KMS-11 (cell line): Measurements from ENCODE around the gene PLA2G4F.

Experiments used
- H2AFZ ChIP-seq: fragments of 200-600 bp; sonication (generic); 2 replicates; pipeline ENCODE4 v1.6.1; 2016; ENCODE audit warnings: antibody characterized with exemption, mixed run types, low read depth
- H3K27ac ChIP-seq: fragments of 200-600 bp; sonication (generic); 2 replicates; pipeline ENCODE4 v1.6.1; 2016; ENCODE audit warnings: mild to moderate bottlenecking, mixed run types
- H3K27me3 ChIP-seq: fragments of 200-600 bp; sonication (generic); 2 replicates; pipeline ENCODE4 v1.6.1; 2017; ENCODE audit warnings: mild to moderate bottlenecking, low read depth, mixed run types, moderate library complexity; ENCODE audit not compliant: insufficient read depth
- H3K36me3 ChIP-seq: fragments of 200-600 bp; sonication (generic); 2 replicates; pipeline ENCODE4 v1.6.1; 2017; ENCODE audit warnings: mild to moderate bottlenecking, mixed run types; ENCODE audit not compliant: insufficient read depth
- H3K4me1 ChIP-seq: fragments of 200-600 bp; sonication (generic); 2 replicates; pipeline ENCODE4 v1.6.1; 2016; ENCODE audit warnings: mild to moderate bottlenecking, low read depth, mixed run types; ENCODE audit not compliant: poor library complexity, severe bottlenecking
- H3K4me2 ChIP-seq: fragments of 200-600 bp; sonication (generic); 2 replicates; pipeline ENCODE4 v1.7.0; 2016; ENCODE audit warnings: mild to moderate bottlenecking, mixed run types
- H3K4me3 ChIP-seq: fragments of 200-600 bp; sonication (generic); IDR thresholded peaks from 2 replicates; pipeline ENCODE4 v1.6.1; 2017; ENCODE audit warnings: low read depth, low read length, mixed read lengths; ENCODE audit not compliant: insufficient read depth
- H3K79me2 ChIP-seq: fragments of 200-600 bp; sonication (generic); 2 replicates; pipeline ENCODE4 v1.6.1; 2016; ENCODE audit warnings: low read depth, mixed run types; ENCODE audit not compliant: insufficient read depth
- H3K9ac ChIP-seq: fragments of 200-600 bp; sonication (generic); 2 replicates; pipeline ENCODE4 v1.6.1; 2016; ENCODE audit warnings: mild to moderate bottlenecking, mixed run types
- H4K20me1 ChIP-seq: fragments of 200-600 bp; sonication (generic); 2 replicates; pipeline ENCODE4 v1.6.1; 2016; ENCODE audit warnings: mild to moderate bottlenecking, mixed run types; ENCODE audit not compliant: insufficient read depth
- CTCF ChIP-seq: fragments of 200-600 bp; sonication (generic); conservative IDR thresholded peaks from 2 replicates; pipeline ENCODE4 v1.6.1; 2017; ENCODE audit warnings: low read depth, mild to moderate bottlenecking, antibody characterized with exemption, low read length, moderate library complexity, mixed read lengths

Gene PLA2G4F

DNA sequence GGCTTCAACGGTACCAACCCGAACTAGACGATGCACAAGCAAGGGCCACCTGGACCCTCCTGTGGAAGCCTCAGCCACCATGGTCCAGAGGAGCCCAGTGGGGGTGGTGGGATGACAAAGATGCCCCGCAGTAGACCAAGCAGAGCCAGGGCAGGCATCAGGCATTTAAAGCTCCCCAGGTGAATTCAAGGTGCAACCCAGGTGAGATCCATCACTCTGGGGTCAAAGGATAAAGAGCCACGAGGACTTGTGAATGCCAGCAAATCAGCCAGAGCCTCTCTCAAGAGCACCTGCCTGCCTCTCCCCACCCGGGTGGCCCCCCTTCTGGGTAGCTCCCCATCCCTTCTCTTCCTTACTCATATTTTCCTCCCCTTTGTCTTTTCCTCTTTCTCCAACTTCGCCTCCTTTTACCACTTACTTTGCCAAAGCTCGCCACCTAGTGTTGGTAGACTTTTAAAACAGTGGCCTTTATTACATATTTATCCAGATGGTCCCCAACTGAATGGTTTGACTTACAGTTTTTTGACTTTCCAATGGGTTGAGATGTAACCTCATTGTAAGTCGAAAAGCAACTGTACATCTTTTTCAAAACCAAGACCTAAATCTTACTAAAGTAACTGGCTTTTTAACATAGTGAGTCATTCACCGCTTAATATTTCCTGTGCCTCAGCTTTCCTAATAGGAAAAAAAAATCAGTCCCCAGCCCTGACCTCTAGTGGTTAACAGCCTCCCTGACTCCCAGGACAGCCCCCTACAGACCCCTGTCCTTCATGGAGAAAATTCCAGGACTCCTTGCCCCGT, 18.8 kb downstream of the PLA2G4F start:
- Histone ChIP-seq H3K4me2 (no peak overlapping the region), H3K4me1 (no peaks in the 10 kb centered on the region), H4K20me1 (no peaks in the 10 kb centered on the region), H3K4me3 (no peak overlapping the region), H2AFZ (no peak overlapping the region), H3K27me3 (no peaks in the 10 kb centered on the region), H3K79me2 (no peaks in the 10 kb centered on the region), H3K9ac (no peak overlapping the region), H3K36me3 (no peaks in the 10 kb centered on the region), H3K27ac (no peak overlapping the region)
- TF ChIP-seq CTCF: peak; percentile 73

- H3K27me3 ChIP-seq: no peaks in the 10 kb centered on the region
- H3K4me2 ChIP-seq: no peak overlapping the region
- H3K4me1 ChIP-seq: no peaks in the 10 kb centered on the region
- TF ChIP-seq CTCF: no peak
- H3K36me3 ChIP-seq: no peaks in the 10 kb centered on the region
- H3K4me3 ChIP-seq: no peak overlapping the region
- no peaks in the 10 kb centered on the region for H4K20me1 ChIP-seq
- no peak overlapping the region for H3K27ac ChIP-seq
- no peaks in the 10 kb centered on the region for H3K79me2 ChIP-seq
- H3K9ac ChIP-seq: no peak overlapping the region
- H2AFZ ChIP-seq: no peak overlapping the region
Measured at GRCh38 chr15:42136513-42136912, 19.9 kb downstream of the PLA2G4F start.

DNA sequence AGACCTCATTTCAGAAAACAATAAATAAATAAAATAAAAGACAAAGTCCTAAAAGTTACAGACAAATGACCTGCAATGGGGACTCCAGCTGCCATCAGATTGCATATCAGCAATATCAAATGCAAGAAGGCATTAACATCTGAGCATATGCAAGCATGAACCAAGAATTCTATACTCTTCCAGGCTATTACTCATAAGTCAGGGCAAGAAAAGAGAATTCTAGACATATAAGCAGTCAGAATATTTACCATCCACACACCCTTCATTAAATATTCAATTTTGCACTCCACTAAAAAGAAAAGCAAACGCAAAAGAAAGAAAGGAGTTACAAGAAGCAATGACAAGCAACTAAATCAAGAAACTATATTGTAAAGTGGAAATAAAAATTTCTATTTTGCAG, 21.1 kb downstream of the PLA2G4F start:
- Histone ChIP-seq H3K4me1 (no peaks in the 10 kb centered on the region), H3K79me2 (no peaks in the 10 kb centered on the region), H3K36me3 (no peaks in the 10 kb centered on the region), H2AFZ (no peak overlapping the region), H3K27me3 (no peaks in the 10 kb centered on the region), H3K9ac (no peak overlapping the region), H3K4me3 (no peak overlapping the region), H3K4me2 (no peak overlapping the region), H4K20me1 (no peaks in the 10 kb centered on the region), H3K27ac (no peak overlapping the region)
- no peak for TF ChIP-seq CTCF

DNA sequence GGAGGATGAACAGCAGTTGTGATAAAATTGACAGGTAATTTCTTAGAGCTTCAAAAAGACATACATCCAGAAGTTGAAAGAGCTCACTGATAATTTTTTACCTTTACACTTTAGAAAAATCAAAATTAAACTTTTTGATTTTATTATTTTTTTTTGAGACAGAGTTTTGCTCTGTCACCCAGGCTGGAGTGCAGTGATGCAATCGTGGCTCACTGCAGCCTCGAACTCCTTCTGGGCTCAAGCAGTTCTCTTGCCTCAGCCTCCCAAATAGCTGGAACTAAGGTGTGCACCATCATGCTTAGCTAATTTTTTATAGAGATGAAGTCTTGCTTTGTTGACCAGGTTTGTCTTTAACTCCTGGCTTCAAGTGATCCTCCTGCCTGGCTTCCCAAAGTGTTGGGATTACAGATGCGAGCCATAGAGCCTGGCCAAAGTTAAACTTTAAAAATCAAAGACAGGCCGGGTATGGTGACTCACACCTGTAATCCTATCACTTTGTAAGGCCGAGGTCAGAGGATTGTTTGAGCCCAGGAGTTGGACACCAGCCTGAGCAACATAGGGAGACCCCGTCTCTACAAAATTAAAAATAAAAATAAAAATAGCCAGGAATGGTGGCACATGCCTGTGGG, 21.7 kb downstream of the PLA2G4F start:
- H3K36me3 ChIP-seq: no peaks in the 10 kb centered on the region
- H3K9ac ChIP-seq: no peak overlapping the region
- H3K4me1 ChIP-seq: no peaks in the 10 kb centered on the region
- no peak overlapping the region for H3K4me3 ChIP-seq
- TF ChIP-seq CTCF: no peak
- H3K79me2 ChIP-seq: no peaks in the 10 kb centered on the region
- no peak overlapping the region for H3K4me2 ChIP-seq
- no peak overlapping the region for H3K27ac ChIP-seq
- no peaks in the 10 kb centered on the region for H4K20me1 ChIP-seq
- H2AFZ ChIP-seq: no peak overlapping the region
- H3K27me3 ChIP-seq: no peaks in the 10 kb centered on the region
